HCEC 1CT (cell line): ENCODE results near the gene MYCN.
"Not testable (repeated sequence)": the region's sequence is repeated elsewhere in the genome, so short reads cannot be mapped to it uniquely, and the experiment has no call there.

Source experiments
- DNase-seq: peaks from one replicate; pipeline ENCODE4 v3.0.0-alpha.2; 2017

MYCN gene

DNA sequence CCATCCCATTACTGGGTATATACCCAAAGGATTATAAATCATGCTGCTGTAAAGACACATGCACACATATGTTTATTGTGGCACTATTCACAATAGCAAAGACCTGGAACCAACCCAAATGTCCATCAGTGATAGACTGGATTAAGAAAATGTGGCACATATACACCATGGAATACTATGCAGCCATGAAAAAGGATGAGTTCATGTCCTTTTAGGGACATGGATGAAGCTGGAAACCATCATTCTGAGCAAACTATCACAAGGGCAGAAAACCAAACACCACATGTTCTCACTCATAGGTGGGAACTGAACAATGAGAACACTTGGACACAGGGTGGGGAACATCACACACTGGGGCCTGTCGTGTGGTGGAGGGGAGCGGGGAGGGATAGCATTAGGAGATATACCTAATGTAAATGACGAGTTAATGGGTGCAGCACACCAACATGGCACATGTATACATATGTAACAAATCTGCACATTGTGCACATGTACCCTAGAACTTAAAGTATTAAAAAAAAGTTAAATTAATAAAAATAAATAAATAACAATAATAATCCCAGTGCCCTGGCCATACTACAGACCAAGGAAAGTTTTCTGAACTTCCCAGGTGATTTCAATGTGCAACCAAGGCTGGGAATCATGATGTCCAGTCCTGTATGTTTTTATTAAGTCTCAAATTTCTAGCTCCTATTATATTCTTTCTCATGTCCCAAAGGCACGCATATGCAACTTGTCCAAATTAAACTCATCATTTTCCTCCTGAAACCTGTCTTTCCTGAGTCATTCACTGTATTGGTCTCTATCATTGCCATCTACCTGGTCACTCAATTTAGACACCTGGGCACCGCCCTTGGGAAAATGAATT is 23.0 kb downstream of the MYCN start:
- DNase-seq, result not testable (repeated sequence)

DNA sequence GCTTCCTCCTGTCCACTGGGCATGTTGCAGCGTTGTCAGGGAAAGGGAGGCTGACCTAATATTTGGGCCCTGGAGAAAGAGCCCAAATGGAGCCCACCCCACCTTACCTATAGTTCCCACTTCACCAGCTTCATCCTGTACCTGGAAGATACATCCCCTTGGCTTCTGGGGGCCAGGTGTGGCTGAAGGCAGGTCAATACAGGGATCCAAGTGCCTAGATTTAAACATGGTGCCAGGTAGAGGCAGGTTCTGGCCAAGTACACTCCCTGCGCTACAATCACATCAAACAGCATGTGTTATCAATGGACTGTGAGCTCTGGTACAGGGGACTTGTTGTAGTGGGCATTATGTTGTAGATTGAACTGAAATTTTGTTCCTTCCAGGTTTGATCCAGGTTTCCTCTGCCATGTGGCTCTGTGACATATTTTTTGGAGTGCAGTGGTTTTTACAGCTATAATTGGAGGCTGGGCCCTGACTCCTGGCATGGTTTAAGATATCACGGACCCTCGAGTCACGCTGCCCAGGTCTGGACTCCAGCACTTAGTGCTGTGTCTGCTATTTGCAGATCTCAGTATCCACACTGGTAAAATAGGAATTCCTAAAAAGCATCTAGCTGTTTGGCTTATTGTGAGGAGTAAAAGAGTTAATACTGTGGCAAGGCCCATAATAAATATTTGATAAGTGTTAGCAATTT is 23.8 kb downstream of the MYCN start:
- DNase-seq, result no peak

DNA sequence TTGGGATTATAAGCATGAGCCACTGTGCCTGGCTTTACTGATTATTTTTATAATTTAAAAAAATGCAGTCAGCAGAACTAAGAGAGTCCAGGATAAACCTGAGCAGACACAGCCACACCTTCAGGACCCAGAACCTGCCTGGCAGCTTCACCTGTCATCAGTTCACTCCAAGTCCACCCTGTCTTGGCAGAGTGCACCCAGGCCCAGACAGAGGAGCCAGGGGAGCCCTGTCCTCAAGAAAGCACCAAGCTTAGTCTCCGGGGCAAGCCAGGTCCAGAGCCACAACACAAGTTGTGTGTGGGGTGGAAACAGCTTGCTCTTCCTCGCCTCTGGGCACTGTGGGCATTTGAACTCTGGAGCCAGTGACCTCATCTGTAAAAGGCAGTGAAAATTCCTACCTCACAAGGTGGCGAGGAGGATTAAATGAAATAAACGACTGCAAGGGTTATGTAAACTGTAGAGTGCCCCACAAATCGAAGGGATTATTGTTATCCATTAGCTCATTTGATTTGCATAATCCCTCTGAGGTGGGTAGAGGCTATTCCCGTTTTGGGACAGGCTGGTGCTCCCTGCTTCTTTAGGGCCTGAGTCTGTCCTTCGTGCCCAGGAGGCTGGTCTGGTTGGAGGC is 24.7 kb downstream of the MYCN start:
- DNase-seq, result no peak

DNA sequence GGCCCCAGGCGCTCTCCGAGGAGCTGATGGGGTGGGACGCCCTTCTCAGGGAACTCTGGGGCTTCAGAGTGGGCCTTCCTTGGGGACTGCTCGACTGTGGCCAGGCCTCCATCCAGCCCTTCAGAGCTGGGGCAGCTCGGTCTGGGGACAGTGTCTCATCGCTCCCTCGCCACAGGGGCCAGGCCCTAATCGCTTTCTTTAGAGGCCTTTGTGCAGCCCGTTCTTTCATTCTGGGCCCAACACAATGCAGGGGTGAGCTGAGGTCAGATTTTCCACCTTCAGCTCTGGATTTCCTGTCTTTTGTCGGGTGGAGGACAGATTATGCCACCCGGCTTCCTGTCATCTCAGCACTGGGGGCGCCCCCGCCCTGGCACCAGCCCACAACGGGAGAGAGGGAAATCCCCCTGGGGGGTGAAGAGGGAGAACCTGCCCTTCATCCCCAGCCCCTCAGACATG is 25.2 kb downstream of the MYCN start:
- DNase-seq, result no peak

DNA sequence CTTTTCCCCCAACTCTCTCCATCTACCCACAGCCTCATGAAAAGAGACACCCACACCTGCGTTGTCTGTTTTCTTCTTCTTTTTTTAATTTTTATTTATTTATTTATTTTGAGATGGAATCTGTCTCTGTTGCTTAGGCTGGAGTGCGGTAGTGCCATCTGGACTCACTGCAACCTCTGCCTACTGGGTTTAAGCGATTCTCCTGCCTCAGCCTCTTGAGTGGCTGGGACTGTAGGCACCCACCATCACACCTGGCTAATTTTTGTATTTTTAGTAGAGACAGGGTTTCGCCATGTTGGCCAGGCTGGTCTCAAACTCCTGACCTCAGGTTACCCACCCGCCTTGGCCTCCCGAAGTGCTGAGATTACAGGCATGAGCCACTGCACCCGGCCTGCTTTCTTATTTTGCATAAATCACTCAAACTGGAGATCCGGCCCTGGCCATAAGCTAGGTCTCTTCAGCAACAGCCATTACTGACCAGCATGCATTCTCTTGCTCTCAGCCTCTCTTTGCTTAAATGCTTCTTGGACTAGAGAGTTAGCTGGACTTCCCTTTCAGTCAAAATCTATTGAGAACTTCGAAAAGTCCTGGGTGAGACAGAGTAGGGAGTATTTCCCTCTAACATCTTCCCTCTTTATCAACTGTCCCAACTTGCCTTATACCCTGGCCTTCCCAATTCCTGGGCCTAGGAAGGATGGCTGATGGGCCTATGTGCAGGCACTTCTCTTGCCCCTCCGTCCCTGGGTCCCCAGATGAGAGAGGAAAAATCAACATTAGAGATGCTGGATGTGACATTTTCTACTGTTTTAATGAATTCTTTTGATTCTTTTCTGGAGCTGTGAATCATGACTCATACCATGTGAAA is 27.3 kb downstream of the MYCN start:
- no peak for DNase-seq

DNA sequence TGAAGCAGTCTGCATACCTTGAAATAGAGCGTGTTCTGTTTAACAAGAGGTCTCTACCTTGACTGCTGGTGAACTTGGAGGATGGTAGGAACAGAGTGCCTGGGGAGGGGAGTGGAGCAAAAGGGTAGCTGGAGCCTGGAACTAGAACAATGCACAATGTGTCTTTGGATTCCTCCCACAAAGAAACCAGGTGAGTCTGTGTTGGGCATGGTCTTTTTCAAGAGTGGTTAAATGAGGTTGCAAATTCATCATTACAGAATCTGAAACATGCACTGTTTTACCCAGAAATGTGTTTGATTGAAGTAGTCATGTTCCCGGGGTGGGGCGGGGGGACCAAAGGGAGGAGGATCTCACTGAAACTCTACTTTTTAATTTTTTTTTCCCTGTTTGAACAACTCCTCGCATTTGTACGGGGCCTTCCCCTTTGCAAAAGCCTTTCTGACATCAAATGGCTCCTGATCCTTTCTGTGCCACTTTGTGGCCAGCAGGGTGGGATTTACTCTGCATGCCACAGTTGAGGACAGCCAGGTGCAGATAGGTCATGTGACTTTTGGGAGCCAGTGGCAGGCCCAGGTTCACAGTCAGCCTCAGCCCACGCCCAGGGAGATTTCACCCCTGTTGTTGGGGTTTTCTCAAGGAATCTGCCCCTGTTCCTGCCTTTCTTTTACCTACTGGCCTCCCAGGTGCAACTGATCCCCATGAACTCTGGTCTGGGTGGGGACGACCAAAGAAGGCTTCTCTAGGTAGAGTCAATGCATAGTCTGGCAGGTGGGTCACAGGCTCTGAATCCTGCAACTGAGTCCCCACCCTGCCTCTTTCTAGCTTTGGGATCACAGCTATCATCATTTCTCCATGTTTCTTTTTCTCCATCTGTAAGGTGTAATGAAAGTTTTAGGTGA is 28.2 kb downstream of the MYCN start:
- no peak for DNase-seq

DNA sequence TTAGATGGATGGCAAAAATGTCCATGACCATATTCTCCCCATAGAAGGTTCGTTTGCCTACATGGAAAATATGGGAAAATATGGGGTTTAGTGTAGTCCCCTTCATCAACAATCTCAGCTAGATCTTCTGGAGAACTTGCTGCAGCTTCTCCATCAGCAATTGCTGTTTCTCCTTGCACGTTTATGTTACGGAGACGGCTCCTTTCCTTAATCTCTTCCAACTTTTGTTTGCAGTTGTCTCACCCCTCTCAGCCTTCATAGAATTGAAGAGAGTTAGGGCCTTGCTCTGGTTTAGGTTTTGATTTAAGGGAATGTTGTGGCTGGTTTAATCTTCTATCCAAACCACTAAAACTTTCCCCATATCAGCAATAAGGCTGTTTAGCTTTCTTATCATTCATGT is 28.9 kb downstream of the MYCN start:
- no peak for DNase-seq

DNA sequence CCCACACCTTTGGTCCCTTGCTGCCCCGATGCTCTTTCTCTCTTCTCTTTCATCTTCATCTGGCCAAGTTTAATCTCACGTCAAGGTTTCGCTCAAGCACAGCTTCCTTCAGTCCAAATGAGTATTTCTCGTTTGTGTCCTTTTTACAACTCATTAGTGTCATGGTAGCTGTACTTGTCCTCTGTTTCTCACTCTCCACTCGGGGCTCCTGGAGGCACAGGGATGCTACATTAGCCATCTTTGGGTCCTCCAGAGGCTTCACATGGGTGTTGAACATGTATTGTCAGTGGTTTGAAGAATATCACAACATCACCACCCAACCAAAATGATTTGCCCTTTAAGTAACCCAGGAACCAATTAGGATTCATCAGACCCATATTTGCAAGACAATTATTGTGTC is 30.4 kb downstream of the MYCN start:
- no peak for DNase-seq

DNA sequence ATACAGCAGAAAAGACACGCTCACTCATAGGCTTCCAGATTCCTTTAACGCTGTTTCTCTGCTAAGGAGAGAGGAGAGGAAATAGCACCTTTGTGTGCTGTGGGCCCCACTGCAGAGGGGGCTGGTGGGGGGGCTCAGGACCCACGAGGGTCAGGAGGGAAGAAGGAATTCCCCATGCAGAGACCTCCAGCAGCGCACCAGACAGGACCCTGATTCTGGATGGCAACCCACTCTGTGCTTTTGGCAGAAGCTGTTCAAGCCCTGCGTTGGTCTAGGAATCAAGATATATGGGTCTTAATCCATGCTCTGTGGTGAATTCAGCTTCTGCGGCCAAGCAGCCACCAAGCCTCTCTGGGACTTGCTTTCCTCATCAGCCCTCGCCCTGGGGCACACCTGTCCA is 31.0 kb downstream of the MYCN start:
- no peak for DNase-seq

DNA sequence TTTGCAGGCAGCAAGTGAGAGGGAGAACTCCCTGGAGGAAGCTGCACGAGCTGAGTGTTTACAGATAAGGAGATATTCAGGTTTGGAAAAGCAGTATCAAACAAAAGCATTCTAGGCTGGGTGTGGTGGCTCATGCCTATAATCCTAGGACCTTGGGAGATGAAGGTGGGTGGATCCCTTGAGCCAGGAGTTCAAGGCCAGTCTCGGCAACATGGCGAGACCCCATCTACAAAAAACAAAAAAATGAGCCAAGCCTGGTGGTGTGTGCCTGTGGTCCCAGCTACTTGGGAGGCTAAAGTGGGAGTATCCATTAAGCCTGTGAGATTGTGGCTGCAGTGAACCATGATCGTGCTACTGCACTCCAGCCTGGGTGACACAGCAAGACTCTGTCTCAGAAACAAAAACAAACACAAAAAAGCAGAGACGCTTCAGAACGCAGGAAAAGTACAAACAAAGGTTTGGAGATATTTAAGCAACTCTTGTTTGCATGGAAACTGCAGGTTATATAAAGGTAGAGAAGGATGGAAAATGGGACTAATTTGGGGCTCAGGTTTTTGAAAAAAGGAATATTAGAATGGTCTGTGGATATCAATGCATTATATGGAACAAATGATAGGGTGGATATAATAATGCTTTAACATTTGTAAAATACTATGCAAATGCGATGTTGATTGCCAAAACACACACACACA is 31.6 kb downstream of the MYCN start:
- DNase-seq, result no peak

DNA sequence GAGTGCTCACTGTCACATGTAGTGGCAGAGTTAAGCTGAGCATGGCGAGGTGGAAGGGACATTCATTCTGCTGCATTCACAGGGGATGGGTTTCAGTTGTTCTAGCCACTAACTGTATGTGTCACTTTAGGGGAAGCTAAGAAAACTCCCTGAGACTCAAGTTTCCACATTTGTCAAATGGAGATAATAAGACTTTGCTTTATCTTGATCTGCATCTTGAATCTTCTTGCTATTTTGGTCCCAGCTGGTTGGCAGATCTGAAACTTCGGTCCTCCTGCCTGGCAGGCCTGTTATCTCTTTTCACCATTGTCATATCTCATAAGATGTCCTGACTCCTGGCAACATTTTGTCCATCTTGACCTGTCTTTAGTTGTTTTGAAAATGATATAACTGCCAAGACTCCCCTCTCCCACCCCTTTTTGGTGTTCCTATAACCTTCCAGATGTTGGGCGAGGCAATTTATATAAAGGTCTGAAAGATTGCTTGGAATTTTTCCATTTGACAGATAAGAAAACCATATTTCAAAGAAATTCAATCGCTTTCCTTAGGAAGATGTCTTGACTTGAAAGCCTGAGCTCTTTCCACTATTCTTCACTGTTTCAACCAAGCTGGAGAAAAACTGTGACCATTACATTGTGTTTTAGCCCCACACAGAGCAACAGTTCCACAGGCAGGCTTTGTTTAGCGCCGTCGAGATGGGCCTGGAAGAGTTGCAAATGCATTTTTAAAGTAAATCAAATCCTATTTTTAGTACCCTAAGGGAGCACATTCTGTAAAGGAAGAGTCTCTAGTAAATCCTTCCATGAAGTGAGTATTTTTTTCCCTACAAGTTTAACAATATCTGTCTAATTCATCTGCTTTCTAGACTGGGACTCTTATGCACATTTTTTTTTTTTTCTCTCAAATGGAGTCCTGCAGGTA is 33.4 kb downstream of the MYCN start:
- DNase-seq, result no peak

DNA sequence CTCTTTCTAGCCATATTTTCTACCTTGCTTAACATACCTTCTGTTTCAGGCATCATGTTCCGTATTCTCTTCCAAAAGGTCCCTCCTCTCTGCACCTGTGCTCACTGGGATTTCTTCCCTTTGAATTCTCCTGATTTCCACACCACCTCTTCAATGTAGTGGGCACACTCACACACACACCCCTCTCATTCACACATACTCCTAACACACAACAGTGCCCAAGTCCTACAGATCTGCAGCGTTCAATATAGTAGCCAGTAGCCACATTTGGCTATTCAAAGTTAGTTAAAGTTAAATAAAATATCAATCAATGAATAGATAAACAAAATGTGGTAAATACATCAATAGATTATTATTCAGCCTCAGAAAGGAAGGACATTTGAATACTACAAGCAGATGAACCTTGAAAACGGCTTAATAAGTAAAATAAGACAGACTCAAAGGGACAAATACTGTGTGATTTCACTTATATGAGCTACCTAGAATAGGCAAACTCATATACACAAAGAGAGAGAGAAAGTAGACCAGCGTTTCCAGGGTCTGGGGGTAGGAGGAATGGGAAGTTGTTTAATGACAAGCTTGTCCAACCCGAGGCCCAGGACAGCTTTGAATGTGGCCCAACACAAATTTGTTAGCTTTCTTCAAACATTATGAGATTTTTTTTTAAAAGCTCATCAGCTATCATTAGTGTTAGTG is 34.4 kb downstream of the MYCN start:
- no peak for DNase-seq

DNA sequence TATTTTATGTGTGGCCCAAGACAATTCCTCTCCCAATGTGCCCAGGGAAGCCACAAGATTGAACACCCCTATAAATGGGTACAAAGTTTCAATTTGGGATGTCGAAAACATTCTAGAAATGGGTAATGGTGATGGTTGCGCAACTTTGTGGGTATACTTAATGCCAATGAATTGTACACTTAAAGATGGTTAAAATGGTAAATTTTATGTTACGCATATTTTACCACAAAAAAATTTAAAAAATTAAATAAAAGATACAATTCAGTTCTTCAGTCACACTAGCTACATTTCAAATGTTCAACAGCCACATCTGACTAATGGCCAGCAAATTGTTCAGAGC is 34.9 kb downstream of the MYCN start:
- DNase-seq, result no peak

DNA sequence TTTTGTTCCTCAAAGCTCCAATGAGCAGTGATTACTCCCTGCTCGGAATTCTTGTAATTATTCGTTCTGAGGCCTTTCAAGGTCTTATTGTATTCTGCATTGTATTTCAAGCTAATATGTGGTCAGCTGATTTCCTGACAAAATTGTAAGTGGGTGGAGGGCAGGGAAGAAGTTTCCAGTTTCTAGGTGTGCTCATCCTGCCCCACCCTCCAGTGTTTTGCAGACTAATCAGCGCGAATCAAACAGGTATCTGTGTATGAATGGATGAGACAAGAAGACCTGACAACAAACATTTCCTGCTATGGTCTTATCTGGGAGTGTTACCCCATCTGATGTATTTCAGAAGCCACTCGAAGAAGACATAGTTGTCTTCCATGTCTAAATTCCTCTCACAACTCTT is 35.3 kb downstream of the MYCN start:
- DNase-seq, result no peak

DNA sequence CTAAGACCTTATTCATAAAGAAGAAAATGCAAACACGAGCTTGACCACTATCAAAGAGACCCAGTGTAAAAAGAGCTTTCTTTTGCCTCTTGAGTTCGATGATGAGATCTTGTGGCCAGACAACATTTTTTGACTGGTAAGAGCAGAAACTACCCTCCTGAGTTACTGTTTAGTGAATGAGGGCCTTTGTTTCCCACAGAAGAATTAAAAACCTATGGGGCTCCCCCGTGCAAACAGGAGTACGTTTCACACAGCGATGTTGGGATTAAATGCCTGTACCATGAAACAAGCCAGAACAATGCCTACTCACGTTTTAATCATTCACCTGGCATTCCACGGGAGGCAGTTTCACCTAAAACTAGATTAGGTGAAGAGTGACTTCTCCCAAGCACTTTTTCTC is 36.0 kb downstream of the MYCN start:
- DNase-seq, result no peak

DNA sequence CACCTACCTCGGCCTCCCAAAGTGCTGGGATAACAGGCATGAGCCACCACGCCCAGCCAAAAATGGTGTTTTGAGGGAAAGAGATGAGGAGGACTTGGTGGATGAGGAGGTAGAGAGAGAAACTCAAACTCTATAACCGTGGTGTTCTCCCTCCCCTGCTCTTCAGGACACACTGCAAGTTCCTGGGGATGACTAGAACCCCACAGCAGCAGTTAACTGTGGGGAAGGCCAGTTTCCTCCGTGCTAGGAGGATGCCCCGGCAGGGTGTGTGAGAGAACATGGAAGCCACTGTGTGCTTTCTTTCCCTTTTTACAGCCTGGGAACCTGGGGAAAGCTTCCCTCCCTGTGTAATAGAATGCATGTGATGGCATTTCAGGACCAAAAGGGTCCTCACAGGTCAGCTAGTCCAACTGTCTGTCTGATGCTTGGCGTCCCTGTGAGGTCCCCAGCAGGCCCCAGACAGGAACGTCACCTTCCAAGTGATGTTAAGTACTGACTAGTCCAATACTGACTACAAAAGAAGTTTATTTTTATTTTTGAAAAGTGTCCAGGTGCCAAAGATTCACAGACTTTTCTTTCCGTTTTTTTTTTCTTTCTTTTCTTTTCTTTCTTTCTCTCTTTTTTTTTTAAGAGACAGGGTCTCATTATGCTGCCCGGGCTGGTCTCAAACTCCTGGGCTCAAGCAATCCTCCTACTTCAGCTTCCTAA is 38.9 kb downstream of the MYCN start:
- no peak for DNase-seq

DNA sequence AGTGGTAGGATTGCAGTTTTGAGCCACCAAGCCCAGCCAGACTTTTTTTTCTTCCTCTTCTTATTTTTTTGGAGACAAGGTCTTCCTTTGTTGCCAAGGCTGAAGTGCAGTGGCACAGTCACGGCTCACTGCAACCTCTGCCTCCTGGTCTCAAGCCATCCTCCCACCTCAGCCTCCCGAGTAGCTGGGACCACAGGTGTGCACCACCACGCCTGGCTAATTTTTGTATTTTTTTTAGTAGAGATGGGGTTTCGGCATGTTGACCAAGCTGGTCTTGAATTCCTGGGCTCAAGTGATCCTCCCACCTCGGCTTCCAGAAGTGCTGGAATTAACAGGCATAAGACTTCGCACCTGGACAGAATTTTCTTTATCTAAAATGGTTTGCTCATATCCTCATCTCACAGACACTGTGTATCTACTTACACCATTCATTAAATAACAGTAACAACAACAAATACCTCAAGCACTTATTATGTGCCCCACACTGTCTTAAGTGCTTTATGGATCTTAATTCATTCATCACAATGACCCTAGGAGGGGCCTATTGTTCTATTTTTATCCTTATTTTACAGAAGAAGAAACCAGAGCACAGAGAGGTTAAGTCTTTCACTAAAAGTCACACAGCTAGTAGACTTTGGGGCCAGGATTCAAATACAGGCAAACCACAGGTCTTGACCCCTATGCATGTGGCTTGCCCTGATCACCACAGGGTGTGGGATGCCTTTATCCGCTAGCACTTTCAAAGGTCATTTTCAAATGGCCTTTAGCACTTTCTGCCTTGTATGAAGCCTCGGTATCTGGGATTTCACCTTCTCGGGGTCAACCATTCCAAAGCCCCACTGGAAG is 39.6 kb downstream of the MYCN start:
- DNase-seq, result no peak

DNA sequence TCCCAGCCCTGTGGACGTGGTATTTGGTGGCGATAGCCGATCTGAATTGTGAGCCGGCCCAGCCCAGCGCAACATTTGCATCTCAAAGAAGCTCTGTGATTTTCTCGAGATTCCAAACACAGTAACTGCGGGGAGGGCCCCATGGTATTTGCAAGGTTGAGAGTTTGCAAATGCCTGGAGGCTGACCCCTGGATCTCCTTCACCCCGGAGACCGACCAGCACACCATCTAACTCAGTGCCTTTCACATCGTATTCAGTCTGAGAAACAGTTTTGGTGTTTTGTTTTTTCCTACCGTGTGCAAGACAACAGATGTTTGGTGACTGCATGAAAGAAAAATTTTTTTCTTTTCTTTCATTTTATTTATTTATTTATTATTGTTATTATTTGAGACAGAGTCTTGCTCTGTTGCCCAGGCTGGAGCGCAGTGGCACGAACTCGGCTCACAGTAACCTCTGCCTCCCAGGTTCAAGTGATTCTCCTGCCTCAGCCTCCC is 40.3 kb downstream of the MYCN start:
- no peak for DNase-seq
